ENCODE data around the gene SERTAD2. TPM values are rescaled to one million over a fixed set of nuclear protein-coding genes. Genes with fewer than 3 reads are reported as not detected.
A peak's percentile ranks its signal among the peaks of the same experiment; 100 is the strongest.

The SERTAD2 gene
- total RNA-seq, 1 donor from 2014 or later, result 19.1 TPM

DNA sequence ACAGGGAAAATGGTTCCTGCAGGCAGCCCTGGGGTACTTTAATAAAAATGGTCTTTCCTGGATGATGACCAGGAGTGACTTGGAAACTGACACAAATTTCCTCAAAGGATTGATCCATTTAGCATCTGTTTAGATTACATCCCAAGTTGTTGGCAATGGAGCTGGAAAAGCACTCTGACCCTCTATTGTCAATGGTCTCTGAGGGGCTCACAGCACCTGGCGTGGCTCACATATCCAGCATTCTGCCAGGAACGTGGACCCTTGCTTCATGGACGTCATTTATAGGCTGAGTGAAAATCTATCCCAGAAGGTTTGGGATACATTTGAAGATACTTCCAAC lies 43.8 kb downstream of the SERTAD2 start:
- Mint-ChIP-seq H3K27ac (peak overlapping the region; percentile 78), H3K36me3 (no peaks in the 10 kb centered on the region), H3K4me1 (peaks cover 11% of the 10 kb centered on the region), H3K27me3 (ENCODE audit: insufficient read depth, low read depth) (peaks cover 16% of the 10 kb centered on the region), H3K9me3 (peaks cover 3% of the 10 kb centered on the region), H3K4me3 (no peak overlapping the region)
- Histone ChIP-seq H3K27me3 (no peaks in the 10 kb centered on the region), H3K4me3 (peak overlapping the region; percentile 48), H3F3A (ENCODE audit: low read depth) (peaks cover 28% of the 10 kb centered on the region), H3K4me2 (peak overlapping the region; percentile 70), H3K9me3 (ENCODE audit: low read depth) (no peaks in the 10 kb centered on the region), H3K27ac (no peak overlapping the region), H3K79me2 (ENCODE audit: low read depth) (no peaks in the 10 kb centered on the region), H4K20me1 (ENCODE audit: low read depth) (no peaks in the 10 kb centered on the region), H2AFZ (replicated peaks) (peak overlapping the region; percentile 92), H3K36me3 (no peaks in the 10 kb centered on the region), H3K4me1 (peaks cover 23% of the 10 kb centered on the region), H3K9ac (no peak overlapping the region)
- TF ChIP-seq EZH2 (IDR thresholded peaks at IDR 0.05) (no peak), CTCF (IDR thresholded peaks at IDR 0.05) (no peak), EZH2phosphoT487 (IDR thresholded peaks at IDR 0.05) (no peak)
- no peak for DNase-seq (ENCODE audit: low spot score)

- H3K4me3 Mint-ChIP-seq, result peak overlapping the region; percentile 52
- H3K4me1 ChIP-seq, result peaks cover 23% of the 10 kb centered on the region
- H3K4me1 Mint-ChIP-seq, result peaks cover 11% of the 10 kb centered on the region
- peak overlapping the region; percentile 70 for H3K4me2 ChIP-seq
- no peaks in the 10 kb centered on the region for H3K9me3 ChIP-seq (ENCODE audit: low read depth)
- no peaks in the 10 kb centered on the region for H3K36me3 Mint-ChIP-seq
- no peaks in the 10 kb centered on the region for H3K79me2 ChIP-seq (ENCODE audit: low read depth)
- peak; percentile 33 for TF ChIP-seq CTCF (IDR thresholded peaks at IDR 0.05)
- TF ChIP-seq EZH2phosphoT487 (IDR thresholded peaks at IDR 0.05), result no peak
- no peak for TF ChIP-seq EZH2 (IDR thresholded peaks at IDR 0.05)
- peak overlapping the region; percentile 92 for H2AFZ ChIP-seq (replicated peaks)
- no peak overlapping the region for H3K27ac Mint-ChIP-seq
- peak overlapping the region; percentile 48 for H3K4me3 ChIP-seq
- no peak overlapping the region for H3K9ac ChIP-seq
- no peaks in the 10 kb centered on the region for H3K36me3 ChIP-seq
- peaks cover 28% of the 10 kb centered on the region for H3F3A ChIP-seq (ENCODE audit: low read depth)
- peak; percentile 82 for DNase-seq (ENCODE audit: low spot score)
- no peak overlapping the region for H3K27ac ChIP-seq
- H3K27me3 Mint-ChIP-seq (ENCODE audit: insufficient read depth, low read depth), result peaks cover 16% of the 10 kb centered on the region
- H3K27me3 ChIP-seq, result no peaks in the 10 kb centered on the region
- H4K20me1 ChIP-seq (ENCODE audit: low read depth), result no peaks in the 10 kb centered on the region
- H3K9me3 Mint-ChIP-seq, result peaks cover 5% of the 10 kb centered on the region
Measured at GRCh38 chr2:64609227-64609941, 44.3 kb downstream of the SERTAD2 start.

GRCh38 chr2:64608867-64609226 lies 44.9 kb downstream of the SERTAD2 start:
- Mint-ChIP-seq H3K4me1 (peaks cover 11% of the 10 kb centered on the region), H3K36me3 (no peaks in the 10 kb centered on the region), H3K27me3 (ENCODE audit: insufficient read depth, low read depth) (peaks cover 19% of the 10 kb centered on the region), H3K4me3 (no peak overlapping the region), H3K27ac (no peak overlapping the region), H3K9me3 (peaks cover 10% of the 10 kb centered on the region)
- peaks cover 23% of the 10 kb centered on the region for H3K4me1 ChIP-seq
- peak overlapping the region; percentile 65 for H3K4me2 ChIP-seq
- no peak overlapping the region for H3K9ac ChIP-seq
- DNase-seq (ENCODE audit: low spot score), result no peak
- H3K4me3 ChIP-seq, result peak overlapping the region; percentile 35
- H3K36me3 ChIP-seq, result no peaks in the 10 kb centered on the region
- no peak overlapping the region for H2AFZ ChIP-seq (replicated peaks)
- peaks cover 28% of the 10 kb centered on the region for H3F3A ChIP-seq (ENCODE audit: low read depth)
- H3K27me3 ChIP-seq, result no peaks in the 10 kb centered on the region
- no peaks in the 10 kb centered on the region for H3K9me3 ChIP-seq (ENCODE audit: low read depth)
- TF ChIP-seq EZH2 (IDR thresholded peaks at IDR 0.05) (no peak), CTCF (IDR thresholded peaks at IDR 0.05) (no peak), EZH2phosphoT487 (IDR thresholded peaks at IDR 0.05) (no peak)
- H4K20me1 ChIP-seq (ENCODE audit: low read depth), result no peaks in the 10 kb centered on the region
- H3K27ac ChIP-seq, result no peak overlapping the region
- H3K79me2 ChIP-seq (ENCODE audit: low read depth), result no peaks in the 10 kb centered on the region

Data from neural progenitor cell (in vitro differentiated cells).